Suppressor macrophage treated with lipopolysaccharide for 1 hour (primary cell): Measurements from ENCODE around the gene ILF3.
A peak's percentile ranks its signal among the peaks of the same experiment; 100 is the strongest.

Experiments
- DNase-seq, 3 donors: peaks; one replicate each; pipeline ENCODE4 v3.0.0-alpha.2; 2020 to 2022

The ILF3 gene

DNA sequence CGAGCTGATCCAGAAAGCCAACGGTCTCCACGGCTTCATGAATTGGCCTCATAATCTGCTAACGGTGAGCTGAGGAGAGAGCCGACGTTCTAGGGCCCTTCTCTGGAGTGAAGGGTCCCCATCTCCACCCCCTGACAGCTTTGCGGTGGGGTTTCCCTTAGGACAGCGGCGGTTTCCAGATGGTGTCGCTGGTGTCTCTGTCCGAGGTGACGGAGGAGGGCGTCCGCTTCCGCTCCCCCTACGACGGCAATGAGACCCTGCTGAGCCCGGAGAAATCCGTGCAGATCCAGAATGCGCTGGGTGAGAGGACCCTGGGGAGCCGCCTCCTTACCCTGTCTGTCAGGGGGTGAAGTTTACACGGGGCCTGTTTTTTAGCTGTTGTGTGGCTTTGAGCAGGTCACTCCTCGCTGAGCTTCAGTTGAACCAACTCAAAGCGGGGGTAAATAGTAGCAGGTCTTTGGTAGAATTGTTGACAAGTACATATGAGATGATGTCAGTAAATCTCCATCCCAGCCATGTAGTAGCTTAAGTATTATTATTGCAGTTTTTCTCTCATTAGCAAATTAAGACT is 47.9 kb downstream of the ILF3 start:
- DNase-seq, result peak in 1 of 3 donors; percentile 40

DNA sequence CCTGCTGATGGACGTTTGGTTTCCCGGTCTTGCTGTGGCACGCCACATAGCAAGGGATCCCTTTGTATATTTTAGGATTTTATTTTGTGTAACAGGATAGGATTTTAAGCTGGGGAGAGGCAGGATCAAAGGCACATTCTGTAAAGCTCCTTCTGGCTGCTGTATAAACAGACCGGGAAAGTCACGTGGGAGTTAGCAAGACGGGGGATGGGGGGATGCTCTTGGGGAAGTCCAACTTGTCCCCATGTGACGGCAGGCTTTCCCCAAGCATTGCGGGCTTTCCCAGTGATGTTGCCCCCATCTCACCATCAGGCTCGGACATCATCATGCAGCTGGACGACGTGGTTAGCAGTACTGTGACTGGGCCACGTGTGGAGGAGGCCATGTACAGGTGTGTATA is 52.8 kb downstream of the ILF3 start:
- peak; percentile 34 to 63 (median 50) for DNase-seq

- DNase-seq, result no peak
These were observed 53.3 kb downstream of the ILF3 start for GRCh38 chr19:10707440-10707839.

GRCh38 chr19:10708291-10708690 is 54.1 kb downstream of the ILF3 start:
- DNase-seq, result no peak

DNA sequence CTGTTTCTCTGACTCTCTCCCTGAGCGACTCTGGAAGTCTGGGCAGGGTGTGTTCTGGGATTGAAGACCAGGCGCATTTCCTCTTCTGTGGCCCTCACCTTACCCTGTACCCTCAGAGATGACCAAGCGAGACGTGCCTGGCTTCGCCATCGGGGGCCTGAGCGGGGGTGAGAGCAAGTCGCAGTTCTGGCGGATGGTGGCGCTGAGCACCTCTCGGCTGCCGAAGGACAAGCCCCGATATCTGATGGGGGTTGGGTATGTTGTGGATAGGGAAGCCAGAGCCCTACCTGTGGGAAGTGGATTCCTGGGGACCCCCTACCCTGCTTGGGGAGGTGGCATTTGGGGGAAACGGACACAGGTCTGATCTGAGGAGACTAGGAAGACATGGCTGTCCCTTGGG is 57.9 kb downstream of the ILF3 start:
- no peak for DNase-seq

DNA sequence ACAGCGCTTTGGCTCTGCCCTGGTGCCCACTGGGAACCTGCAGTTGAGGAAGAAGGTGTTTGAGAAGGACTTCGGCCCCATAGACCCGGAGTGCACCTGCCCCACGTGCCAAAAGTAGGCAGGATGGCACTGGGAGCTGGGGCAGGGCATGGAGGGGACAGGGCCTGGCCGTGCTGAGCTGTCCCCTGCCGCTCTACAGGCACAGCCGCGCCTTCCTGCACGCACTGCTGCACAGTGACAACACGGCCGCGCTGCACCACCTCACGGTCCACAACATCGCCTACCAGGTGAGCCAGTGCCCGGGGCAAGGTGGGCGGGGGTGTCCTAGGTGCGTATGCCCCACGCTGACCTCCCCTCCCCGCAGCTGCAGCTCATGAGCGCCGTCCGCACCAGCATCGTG is 58.6 kb downstream of the ILF3 start:
- no peak for DNase-seq

DNA sequence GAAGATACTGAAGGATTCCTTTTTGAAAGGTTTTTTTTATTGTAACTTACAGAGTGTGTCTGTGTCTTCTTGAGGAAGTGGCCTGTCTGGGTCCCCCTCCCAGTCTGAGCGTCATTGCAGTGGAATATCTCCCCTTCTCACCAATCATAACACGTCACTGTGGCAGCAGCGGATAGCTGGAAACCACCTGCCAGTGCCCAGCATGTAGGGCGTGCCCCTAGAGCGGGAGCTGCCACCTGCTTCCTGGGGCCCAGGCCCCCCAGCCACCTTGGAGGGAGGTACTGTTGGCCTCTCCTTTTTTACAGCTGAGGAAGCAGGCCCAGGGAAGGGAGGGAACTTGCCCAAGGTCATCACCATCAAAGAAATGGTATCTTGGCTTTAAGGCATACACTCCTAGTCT is 59.2 kb downstream of the ILF3 start:
- DNase-seq, result no peak

DNA sequence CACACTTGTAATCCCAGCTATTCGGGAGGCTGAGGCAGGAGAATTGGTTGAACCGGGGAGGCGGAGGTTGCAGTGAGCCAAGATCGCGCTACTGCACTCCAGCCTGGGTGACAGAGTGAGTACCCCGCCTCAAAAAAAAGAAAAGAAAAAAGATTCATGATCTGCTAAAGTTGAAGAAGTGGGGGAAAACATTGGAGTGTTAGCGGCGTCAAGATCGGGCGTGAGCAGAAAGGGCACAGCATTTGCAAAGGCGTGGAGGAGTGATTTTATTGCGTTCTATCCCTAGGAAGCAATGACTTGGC is 62.9 kb downstream of the ILF3 start:
- DNase-seq, result no peak

- peak; percentile 99 to 100 (median 99) for DNase-seq
These were observed 63.4 kb downstream of the ILF3 start, which contains the start of gene DNM2 for GRCh38 chr19:10717356-10718204. TSS of gene DNM2 (plus strand) at chr19:10718079. CDS start at chr19:10718243, 164 bp downstream.

DNA sequence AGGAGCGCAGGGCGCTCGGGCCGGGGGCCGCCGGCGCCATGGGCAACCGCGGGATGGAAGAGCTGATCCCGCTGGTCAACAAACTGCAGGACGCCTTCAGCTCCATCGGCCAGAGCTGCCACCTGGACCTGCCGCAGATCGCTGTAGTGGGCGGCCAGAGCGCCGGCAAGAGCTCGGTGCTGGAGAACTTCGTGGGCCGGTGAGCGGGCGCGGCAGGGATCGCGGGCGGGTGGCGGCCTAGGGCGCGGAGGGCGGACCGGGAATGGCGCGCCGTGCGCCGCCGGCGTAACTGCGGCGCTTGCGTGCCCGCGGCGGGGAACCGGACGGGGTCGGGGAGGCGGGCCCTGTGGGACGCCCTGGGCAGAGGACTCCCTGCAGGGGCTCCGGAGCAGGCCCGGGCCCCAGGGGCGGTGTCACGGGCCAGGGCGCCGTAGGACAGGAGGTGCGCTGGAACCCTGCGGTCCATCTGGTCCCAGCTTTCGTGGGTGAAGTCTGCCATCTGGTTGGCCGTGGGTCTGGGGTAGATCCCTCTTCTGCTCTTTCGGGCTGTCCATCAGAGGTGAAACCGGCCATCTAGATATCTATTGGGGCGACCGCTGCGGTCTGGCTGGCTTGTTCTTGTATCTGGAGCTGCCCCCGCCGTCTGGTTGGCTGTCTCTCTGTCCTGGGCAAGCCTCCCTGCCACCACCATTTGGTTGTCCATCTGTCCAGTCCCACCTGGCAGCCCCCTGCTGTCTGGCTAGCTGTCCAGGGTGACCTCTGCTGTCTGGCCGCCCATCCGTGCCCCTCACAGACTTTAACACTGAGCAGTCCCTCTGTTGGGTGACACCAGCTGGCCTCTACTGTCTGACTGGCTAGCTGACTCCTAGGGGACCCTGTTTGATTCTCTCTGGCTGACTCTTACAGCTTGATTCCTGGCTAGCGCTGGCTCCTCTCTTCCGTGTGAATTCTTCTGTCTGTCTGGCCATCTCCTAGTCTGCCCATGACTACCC is 64.4 kb downstream of the ILF3 start:
- DNase-seq, result peak; percentile 41 to 76 (median 53)

- DNase-seq, result peak; percentile 57 to 66 (median 62)
These were observed 65.4 kb downstream of the ILF3 start for GRCh38 chr19:10719466-10719961.

GRCh38 chr19:10720607-10721125 is 66.5 kb downstream of the ILF3 start:
- no peak for DNase-seq

DNA sequence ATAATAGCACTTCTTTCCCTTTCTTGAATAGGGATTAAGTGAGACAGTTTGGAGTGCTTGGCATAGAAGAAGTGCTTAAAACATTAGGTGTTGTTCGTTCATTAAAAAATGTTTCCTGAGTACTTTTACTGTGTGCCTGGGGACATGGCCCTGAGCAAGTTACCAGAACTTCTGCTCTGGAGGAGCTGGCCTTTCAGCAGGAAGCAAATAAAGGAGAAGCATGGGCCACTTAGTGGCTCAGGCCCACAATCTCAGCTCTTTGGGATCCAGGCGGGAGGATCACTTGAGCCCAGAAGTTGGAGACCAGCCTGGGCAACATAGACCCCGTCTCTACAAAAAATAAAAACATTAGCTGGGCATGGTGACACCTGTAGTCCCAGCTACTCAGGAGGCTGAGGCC is 69.4 kb downstream of the ILF3 start:
- no peak for DNase-seq

DNA sequence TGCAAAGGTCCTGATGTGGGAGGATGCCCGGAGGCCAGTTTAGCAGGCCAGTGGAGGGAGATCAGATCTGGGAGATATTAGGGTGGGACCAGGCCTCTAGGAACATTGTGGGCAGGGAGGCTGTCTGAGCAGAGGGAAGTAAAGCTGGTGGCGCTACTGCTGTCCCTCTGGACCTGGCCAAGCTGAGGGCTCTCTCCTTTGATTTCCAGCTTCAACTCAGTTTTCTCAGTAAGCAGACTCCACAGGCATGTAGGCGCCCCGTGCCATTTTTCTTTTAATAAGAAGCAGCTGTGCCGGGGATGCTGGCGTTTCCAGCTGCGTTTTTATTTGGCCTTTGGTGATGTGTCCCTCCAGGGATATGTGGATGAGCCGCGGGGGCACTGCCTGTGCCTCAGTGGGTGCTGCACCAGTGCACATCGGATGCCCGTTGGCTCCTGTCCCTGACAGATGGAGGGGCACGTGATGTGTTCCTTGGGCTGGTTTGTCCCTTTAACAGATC is 70.5 kb downstream of the ILF3 start:
- no peak for DNase-seq

DNA sequence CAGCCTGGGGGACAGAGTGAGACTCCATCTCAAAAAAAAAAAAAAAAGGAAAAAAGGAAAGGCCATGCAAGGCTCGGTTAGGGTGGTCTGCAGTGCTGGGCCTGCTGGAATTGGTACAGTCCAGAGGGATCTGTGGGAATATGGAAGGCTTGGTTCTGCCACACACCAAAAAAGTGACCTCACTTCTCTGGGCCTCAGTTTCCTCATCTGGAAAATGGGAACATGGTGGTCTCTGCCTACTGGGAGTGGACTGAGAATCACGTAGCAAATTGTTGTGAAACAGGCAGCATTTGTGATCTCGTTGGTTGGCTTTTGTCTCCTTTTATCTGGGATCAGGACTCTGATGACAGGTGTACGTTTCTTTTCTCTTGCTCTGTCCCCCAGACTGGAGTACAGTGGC is 71.3 kb downstream of the ILF3 start:
- DNase-seq, result no peak

DNA sequence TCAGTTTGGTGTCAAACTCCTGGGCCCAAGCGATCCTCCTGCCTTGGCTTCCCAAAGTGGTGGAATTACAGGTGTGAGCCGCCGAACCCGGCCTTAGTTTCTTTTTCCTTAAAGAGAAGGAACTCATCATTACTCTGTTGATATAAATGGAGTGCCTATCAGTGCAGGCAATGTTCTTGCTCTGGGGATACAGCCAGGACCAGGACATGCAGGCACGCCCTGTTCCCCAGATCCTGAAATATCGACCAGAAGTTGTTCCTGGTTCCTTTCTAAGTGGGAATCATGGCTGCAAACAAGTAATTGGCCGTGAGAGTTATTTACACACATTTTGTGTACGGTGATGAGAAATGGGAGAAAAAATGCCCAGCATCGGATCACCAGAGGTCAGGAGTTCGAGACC is 72.1 kb downstream of the ILF3 start:
- no peak for DNase-seq

GRCh38 chr19:10727685-10728201 is 73.6 kb downstream of the ILF3 start:
- DNase-seq, result no peak

GRCh38 chr19:10729411-10729810 is 75.3 kb downstream of the ILF3 start:
- peak; percentile 54 to 66 (median 57) for DNase-seq

GRCh38 chr19:10730932-10731331 is 76.8 kb downstream of the ILF3 start:
- peak; percentile 19 to 58 (median 26) for DNase-seq

DNA sequence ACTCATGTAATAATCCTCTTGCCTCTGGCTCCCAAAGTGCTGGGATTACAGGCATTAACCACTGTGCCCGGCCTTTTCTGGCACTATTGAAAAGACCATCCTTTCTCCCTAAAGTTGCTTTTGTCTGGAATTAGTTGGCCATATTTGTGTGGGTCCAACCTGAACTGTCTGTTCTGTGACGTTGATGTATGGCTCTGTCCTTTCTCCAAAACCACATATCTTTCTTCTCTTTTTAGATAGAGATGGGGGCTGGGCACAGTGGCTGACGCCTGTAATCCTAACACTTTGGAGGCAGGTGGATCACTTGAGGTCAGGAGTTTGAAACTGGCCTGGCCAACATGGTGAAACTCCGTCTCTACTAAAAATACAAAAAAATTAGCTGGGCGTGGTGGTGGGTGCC is 81.6 kb downstream of the ILF3 start:
- DNase-seq, result no peak

GRCh38 chr19:10736189-10736588 is 82.0 kb downstream of the ILF3 start:
- no peak for DNase-seq

DNA sequence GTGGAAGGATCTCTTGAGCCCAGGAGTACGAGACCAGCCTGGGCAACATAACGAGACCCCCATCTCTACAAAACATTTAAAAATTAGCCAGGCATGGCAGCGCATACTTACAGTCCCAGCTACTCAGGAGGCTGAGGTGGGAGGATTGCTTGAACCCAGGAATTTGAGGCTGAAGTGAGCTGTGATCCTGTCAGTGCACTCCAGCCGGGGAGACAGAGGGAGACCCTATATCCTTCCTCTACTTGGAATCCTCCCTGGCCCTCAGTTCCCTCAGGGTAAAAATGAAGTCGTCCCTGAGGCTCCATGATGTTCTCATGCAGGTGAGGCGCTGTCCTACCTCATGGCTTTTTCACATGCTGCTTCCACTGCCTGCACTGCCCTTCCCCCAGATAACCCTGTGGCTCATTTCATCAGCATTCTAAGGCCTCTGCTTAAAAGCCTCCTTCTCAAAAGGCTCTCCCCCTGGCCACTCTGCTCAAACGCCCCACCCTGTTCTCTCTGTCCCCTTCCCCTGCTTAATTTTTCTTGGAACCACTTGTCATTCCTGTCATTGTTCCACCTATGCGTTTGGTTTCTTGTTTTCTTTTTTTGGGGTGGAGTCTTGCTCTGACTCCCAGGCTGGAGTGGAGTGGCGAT is 82.9 kb downstream of the ILF3 start:
- no peak for DNase-seq
